B cell (primary cell): ENCODE results near the gene SPOP. TPM values are rescaled to one million over a fixed set of nuclear protein-coding genes. Genes with fewer than 3 reads are reported as not detected.

Source experiments
- ATAC-seq: fragments of 200-7000 bp; cut with Tn5 transposase; one replicate; pipeline ENCODE4 v1.10.0; 2021; ENCODE audit warnings: low read depth, mild to moderate bottlenecking, moderate number of reproducible peaks, moderate library complexity
- CTCF ChIA-PET: fragments of 350-600 bp; sonication (Branson Sonifier 250); formaldehyde crosslinking; loops from one replicate; lab custom pipeline; 2021; ENCODE audit warnings: antibody characterized with exemption, inconsistent platforms; lab: Charles Lee
- POLR2A ChIA-PET: fragments of 350-600 bp; sonication (Branson Sonifier 250); formaldehyde crosslinking; loops from one replicate; lab custom pipeline; 2021; ENCODE audit warnings: antibody characterized with exemption; lab: Charles Lee
- DNase-seq: peaks from one replicate; pipeline ENCODE4 v3.0.0; 2013
- H2AFZ ChIP-seq: 2 replicates; pipeline ENCODE4 v1.6.1; 2012; ENCODE audit warnings: mild to moderate bottlenecking, low read depth, low read length; ENCODE audit not compliant: insufficient read depth, poor library complexity, severe bottlenecking
- H3K27ac ChIP-seq, 2 donors: 1 replicate in 1 of 2; 2 replicates in 1 of 2; pipeline ENCODE4 v1.5.1; 2012 to 2013; ENCODE audit warnings: low read length in 2 of 2, mild to moderate bottlenecking in 2 of 2, moderate library complexity in 1 of 2
- H3K27me3 ChIP-seq, 4 experiments: fragments of 200-600 bp in 1 of 4; sonication (generic) in 1 of 4; replicated peaks in 1 of 4; 1 replicate in 2 of 4; 2 replicates in 2 of 4; pipeline versions ENCODE4 v1.6.1 to v1.7.0; 2013 to 2016; ENCODE audit warnings: low read length in 3 of 4, mild to moderate bottlenecking in 2 of 4, mixed read lengths in 1 of 4, moderate library complexity in 1 of 4; ENCODE audit not compliant: insufficient read depth in 4 of 4, control insufficient read depth in 3 of 4; ENCODE audit errors: control extremely low read depth in 1 of 4
- H3K36me3 ChIP-seq, 2 experiments: replicated peaks in 1 of 2; 1 replicate in 1 of 2; 2 replicates in 1 of 2; pipeline versions ENCODE4 v1.6.1 to v1.7.1; 2013; ENCODE audit warnings: low read length in 1 of 2; ENCODE audit not compliant: insufficient read depth in 2 of 2, control insufficient read depth in 1 of 2; ENCODE audit errors: control extremely low read depth in 1 of 2, extremely low read depth in 1 of 2
- H3K4me1 ChIP-seq, 2 donors: fragments of 200-600 bp in 1 of 2; sonication (generic) in 1 of 2; 1 replicate in 1 of 2; 2 replicates in 1 of 2; pipeline versions ENCODE4 v1.5.1 to v1.6.1; 2013 to 2017; ENCODE audit warnings: low read length in 2 of 2; ENCODE audit not compliant: control insufficient read depth in 2 of 2, insufficient read depth in 2 of 2
- H3K4me2 ChIP-seq: replicated peaks from 2 replicates; pipeline ENCODE3; 2012; ENCODE audit warnings: mild to moderate bottlenecking, low read depth, low read length; ENCODE audit not compliant: poor library complexity, severe bottlenecking
- H3K4me3 ChIP-seq, 5 experiments: fragments of 200-600 bp in 1 of 5; sonication (generic) in 1 of 5; 1 replicate in 3 of 5; 2 replicates in 2 of 5; pipeline versions ENCODE4 v1.5.1 to v1.7.0; 2011 to 2016; ENCODE audit warnings: low read length in 4 of 5, mild to moderate bottlenecking in 4 of 5, low read depth in 2 of 5, control low read depth in 1 of 5, moderate library complexity in 1 of 5; ENCODE audit not compliant: insufficient read depth in 1 of 5; ENCODE audit errors: control extremely low read depth in 1 of 5, extremely low read depth in 1 of 5
- H3K79me2 ChIP-seq: fragments of 200-600 bp; sonication (generic); one replicate; pipeline ENCODE4 v1.6.0; 2016; ENCODE audit warnings: low read length; ENCODE audit not compliant: control insufficient read depth, insufficient read depth
- H3K9ac ChIP-seq: fragments of 200-600 bp; sonication (generic); 2 replicates; pipeline ENCODE4 v1.6.1; 2017; ENCODE audit warnings: mild to moderate bottlenecking, low read length, moderate library complexity
- H3K9me3 ChIP-seq, 3 donors: one replicate each; pipeline versions ENCODE4 v1.6.1 to v1.7.1; 2013; ENCODE audit warnings: low read length in 2 of 3; ENCODE audit not compliant: control insufficient read depth in 2 of 3, insufficient read depth in 1 of 3; ENCODE audit errors: control extremely low read depth in 1 of 3
- H4K20me1 ChIP-seq: 2 replicates; pipeline ENCODE4 v1.6.0; 2012; ENCODE audit warnings: mild to moderate bottlenecking, low read length; ENCODE audit not compliant: insufficient read depth, control insufficient read depth, poor library complexity, severe bottlenecking
- H3K27ac Mint-ChIP-seq: one replicate; pipeline ENCODE4 v1.8.0; 2021; ENCODE audit warnings: mixed read lengths
- H3K27me3 Mint-ChIP-seq: one replicate; pipeline ENCODE4 v1.8.0; 2021; ENCODE audit warnings: mixed read lengths
- H3K4me1 Mint-ChIP-seq: one replicate; pipeline ENCODE4 v1.8.0; 2021; ENCODE audit warnings: mixed read lengths
- H3K4me3 Mint-ChIP-seq: one replicate; pipeline ENCODE4 v1.8.0; 2021; ENCODE audit warnings: mixed read lengths
- H3K9me3 Mint-ChIP-seq: one replicate; pipeline ENCODE4 v1.8.0; 2022; ENCODE audit warnings: mixed read lengths; ENCODE audit not compliant: insufficient read depth
- CTCF ChIP-seq: fragments of 200-600 bp; IDR thresholded peaks from one replicate; pipeline ENCODE4 v1.8.0; 2022; ENCODE audit warnings: antibody characterized with exemption, mild to moderate bottlenecking
- EZH2 ChIP-seq: IDR thresholded peaks from 2 replicates; pipeline ENCODE4 v1.6.1; 2012; ENCODE audit warnings: borderline replicate concordance, low read depth, mild to moderate bottlenecking, moderate library complexity, low read length; ENCODE audit not compliant: insufficient read depth, poor library complexity, severe bottlenecking
- WGBS: methylation state at CpG from one replicate; pipeline ENCODE4 v1.1.5; 2013; ENCODE audit warnings: missing lambda C conversion rate; ENCODE audit not compliant: insufficient coverage; 5-methylcytosine and 5-hydroxymethylcytosine counted together
- intact Hi-C: fragments of 100-400 bp; cut with micrococcal nuclease; formaldehyde crosslinking; loops from one replicate; pipeline ENCODE4 v1.10.0; 2022
- polyA plus RNA-seq: library from polyadenylated mRNA; depleted of rRNA; stranded (reverse); fragments of >200 nt; gene quantifications from 2 replicates; pipeline ENCODE4 v1.2.3, GENCODE V29; 2012
- total RNA-seq, 2 donors: library from RNA; stranded (reverse); fragments of 120-200 nt in 1 of 2; gene quantifications; 1 replicate in 1 of 2; 2 replicates in 1 of 2; pipeline versions ENCODE4 v1.2.3 to v1.2.4, GENCODE V29; 2013 to 2022

SPOP gene
- total and polyA plus RNA-seq, 2 donors (not counting 1 experiment from before 2014, with no cell fraction given): 27.0 to 72.1 TPM

- H3K9me3 Mint-ChIP-seq: no peaks in the 10 kb centered on the region
- Histone ChIP-seq H3K4me2 (no peak overlapping the region), H3K27ac (no peak overlapping the region), H3K36me3 (no peaks in the 10 kb centered on the region), H3K79me2 (no peaks in the 10 kb centered on the region), H3K9ac (no peak overlapping the region), H3K4me1 (peaks cover 26 to 34% of the 10 kb centered on the region in 2 donors), H4K20me1 (no peaks in the 10 kb centered on the region), H3K27me3 (peaks cover 0 to 68% (median 28%) of the 10 kb centered on the region in 4 experiments), H2AFZ (no peak overlapping the region), H3K4me3 (no peak overlapping the region), H3K9me3 (peaks cover 0 to 9% (median 0%) of the 10 kb centered on the region in 3 donors)
- DNase-seq (no peak), ATAC-seq (no peak)
- H3K4me3 Mint-ChIP-seq: no peak overlapping the region
- CTCF ChIA-PET: interaction anchor here (0.7 to 17.7 kb wide), 4 partner anchors 11 to 126 kb away, joined by 3 to 485 read pairs (median 16); partner anchors contain the start of gene SLC35B1
- 89% methylated on average over 6 of the region's 6 CpGs for WGBS
- H3K27ac Mint-ChIP-seq: no peak overlapping the region
- intact Hi-C loops: no loop called here
- H3K27me3 Mint-ChIP-seq: peaks cover 50% of the 10 kb centered on the region
- TF ChIP-seq EZH2 (no peak), CTCF (no peak)
- H3K4me1 Mint-ChIP-seq: peaks cover 28% of the 10 kb centered on the region
- POLR2A ChIA-PET: interaction anchor here (0.6 kb wide), 1 partner anchor 130 kb away, joined by 3 read pairs; no protein-coding TSS in a partner anchor
These were observed 105.0 kb downstream of the SPOP start for GRCh38 chr17:49572806-49573420.

GRCh38 chr17:49572226-49572625 lies 105.7 kb downstream of the SPOP start:
- no peak for DNase-seq
- WGBS: no CpG with 5 or more reads among the region's 3 CpGs
- ChIA-PET CTCF (interaction anchor here (0.6 to 17.7 kb wide), 6 partner anchors 10 to 217 kb away, joined by 3 to 485 read pairs (median 8); partner anchors contain the start of gene SLC35B1), POLR2A (no interaction called here)
- peaks cover 27% of the 10 kb centered on the region for H3K4me1 Mint-ChIP-seq
- H3K27me3 Mint-ChIP-seq: peaks cover 47% of the 10 kb centered on the region
- Histone ChIP-seq H3K9ac (no peak overlapping the region), H3K27me3 (peaks cover 0 to 67% (median 25%) of the 10 kb centered on the region in 4 experiments), H3K36me3 (no peaks in the 10 kb centered on the region), H3K4me3 (no peak overlapping the region), H3K4me2 (no peak overlapping the region), H3K4me1 (peaks cover 26 to 35% of the 10 kb centered on the region in 2 donors), H3K79me2 (no peaks in the 10 kb centered on the region), H2AFZ (no peak overlapping the region), H3K9me3 (peaks cover 0 to 9% (median 0%) of the 10 kb centered on the region in 3 donors), H3K27ac (no peak overlapping the region), H4K20me1 (no peaks in the 10 kb centered on the region)
- H3K9me3 Mint-ChIP-seq: no peaks in the 10 kb centered on the region
- H3K4me3 Mint-ChIP-seq: no peak overlapping the region
- no peak for ATAC-seq
- no peak overlapping the region for H3K27ac Mint-ChIP-seq
- intact Hi-C loops: no loop called here
- TF ChIP-seq CTCF (no peak), EZH2 (no peak)
